Measurements from ENCODE around the gene EID2B.

DNA sequence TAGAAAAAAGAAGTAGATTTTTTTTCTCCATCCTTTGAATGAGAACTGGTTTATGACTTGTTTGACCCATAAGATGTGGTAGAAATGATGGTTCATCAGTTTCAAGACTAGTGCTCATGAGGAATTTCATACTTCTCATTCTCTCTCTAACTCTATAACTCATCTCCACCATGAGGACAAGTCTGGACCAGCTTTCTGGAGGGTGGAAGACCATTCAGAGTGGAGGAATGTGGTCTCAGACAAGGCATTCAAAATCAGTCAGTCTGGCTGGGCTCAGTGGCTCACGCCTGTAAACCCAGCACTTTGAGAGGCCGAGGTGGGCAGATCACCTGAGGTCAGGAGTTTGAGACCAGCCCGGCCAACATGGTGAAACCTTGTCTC, 10.8 kb upstream of the EID2B start:
- TF ChIP-seq, protein P1, sequence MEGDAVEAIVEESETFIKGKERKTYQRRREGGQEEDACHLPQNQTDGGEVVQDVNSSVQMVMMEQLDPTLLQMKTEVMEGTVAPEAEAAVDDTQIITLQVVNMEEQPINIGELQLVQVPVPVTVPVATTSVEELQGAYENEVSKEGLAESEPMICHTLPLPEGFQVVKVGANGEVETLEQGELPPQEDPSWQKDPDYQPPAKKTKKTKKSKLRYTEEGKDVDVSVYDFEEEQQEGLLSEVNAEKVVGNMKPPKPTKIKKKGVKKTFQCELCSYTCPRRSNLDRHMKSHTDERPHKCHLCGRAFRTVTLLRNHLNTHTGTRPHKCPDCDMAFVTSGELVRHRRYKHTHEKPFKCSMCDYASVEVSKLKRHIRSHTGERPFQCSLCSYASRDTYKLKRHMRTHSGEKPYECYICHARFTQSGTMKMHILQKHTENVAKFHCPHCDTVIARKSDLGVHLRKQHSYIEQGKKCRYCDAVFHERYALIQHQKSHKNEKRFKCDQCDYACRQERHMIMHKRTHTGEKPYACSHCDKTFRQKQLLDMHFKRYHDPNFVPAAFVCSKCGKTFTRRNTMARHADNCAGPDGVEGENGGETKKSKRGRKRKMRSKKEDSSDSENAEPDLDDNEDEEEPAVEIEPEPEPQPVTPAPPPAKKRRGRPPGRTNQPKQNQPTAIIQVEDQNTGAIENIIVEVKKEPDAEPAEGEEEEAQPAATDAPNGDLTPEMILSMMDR (IDR thresholded peaks at IDR 0.05; ENCODE audit: low read depth, low read length), result no peak
- no peak for TF ChIP-seq EZH2phosphoT487 (IDR thresholded peaks at IDR 0.05; ENCODE audit: low read depth)

All from OCI-LY3 (cell line).